HG02973 (cell line): ENCODE data around the gene CFAP251.

Experiments used
- ATAC-seq: cut with Tn5 transposase; IDR thresholded peaks from one replicate; pipeline ENCODE4 v1.9.1; 2021; ENCODE audit warnings: moderate library complexity; ENCODE audit not compliant: unreplicated experiment

The CFAP251 gene

DNA sequence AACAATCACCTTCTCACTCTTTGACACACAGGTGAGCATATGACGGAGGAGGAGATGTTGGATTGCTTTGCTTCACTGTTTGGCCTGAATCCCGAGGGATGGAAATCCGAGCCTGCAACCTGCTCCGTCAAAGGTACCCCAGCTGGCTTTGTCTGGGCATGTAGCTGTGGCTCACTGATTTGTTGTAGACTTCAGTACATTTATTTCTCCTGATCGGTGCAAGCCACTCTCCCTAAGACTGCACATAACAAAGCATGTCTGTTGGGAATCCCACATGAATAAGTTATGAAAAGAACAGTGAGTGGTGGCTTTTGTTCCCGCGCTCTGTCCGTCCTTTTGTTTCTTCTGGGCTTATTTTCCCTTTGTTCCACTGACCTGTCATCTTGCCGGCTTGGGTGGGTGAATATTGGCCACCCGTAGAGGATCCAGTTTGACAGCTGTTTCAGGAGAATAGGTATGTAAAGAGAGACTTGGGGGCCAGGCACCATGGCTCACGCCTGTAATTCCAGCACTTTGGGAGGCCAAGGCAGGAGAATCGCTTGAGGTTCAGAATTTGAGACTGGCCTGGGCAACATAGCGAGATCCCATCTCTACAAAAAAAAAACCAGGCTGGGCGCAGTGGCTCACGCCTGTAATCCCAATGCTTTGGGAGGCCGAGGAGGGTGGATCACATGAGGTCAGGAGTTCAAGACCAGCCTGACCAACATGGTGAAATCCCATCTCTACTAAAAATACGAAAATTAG, 83.2 kb downstream of the CFAP251 start:
- no peak for ATAC-seq

DNA sequence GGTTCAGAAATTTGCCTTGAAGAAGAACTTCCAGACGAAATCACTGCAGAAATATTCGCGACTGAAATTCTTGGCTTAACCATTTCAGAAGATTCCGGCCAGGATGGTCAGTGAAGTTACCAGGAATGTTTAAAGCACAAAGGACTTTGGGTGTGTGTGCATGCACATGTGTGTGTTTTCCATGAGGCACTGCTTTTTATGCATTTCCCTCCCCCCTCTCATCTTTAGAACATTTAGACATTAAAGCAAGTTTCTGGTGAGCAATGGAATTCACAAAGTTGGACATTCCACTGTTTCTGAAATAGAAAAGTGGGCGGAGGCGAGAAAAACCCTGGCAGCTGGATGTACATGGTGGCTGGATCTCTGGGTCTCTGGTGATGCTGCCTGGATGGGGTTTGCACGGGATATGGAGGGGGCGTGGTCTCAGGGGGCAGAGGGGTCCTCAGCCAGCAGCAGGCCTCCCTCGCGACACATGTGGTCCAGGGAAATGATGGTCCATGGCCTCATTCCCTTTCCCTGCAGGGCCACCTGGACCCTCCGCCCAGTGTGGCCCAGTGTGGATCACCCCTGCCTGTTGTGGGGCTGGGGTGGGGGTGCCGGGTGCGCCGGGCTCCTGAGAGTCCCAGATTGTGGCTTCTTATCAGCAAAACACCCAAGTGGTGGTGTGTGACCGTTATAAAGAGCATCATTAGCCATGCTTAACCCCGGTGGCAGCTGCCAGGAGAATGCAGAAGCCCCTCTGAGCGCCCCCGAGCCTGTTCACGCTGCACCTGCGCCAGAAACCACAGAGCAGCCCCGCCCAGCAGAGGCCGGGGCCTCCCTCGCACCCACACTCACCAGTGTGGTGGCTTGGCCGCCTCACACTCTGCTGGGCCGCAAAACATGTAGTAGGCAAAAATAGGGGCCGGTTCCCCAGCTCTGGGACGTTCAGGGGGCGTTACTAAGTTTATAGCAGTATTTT, 85.5 kb downstream of the CFAP251 start:
- ATAC-seq, result no peak

GRCh38 chr12:122004633-122005071, 86.3 kb downstream of the CFAP251 start:
- ATAC-seq, result no peak

- ATAC-seq, result no peak
Observed at GRCh38 chr12:122005252-122005776, 86.9 kb downstream of the CFAP251 start.

- ATAC-seq, result no peak
Observed at GRCh38 chr12:122006186-122006926, 88.0 kb downstream of the CFAP251 start.

- no peak for ATAC-seq
Observed at GRCh38 chr12:122009741-122010140, 91.3 kb downstream of the CFAP251 start.

- no peak for ATAC-seq
Observed at GRCh38 chr12:122012184-122012583, 93.8 kb downstream of the CFAP251 start.

- no peak for ATAC-seq
Observed at GRCh38 chr12:122013136-122013535, 94.7 kb downstream of the CFAP251 start.

- no peak for ATAC-seq
Observed at GRCh38 chr12:122013791-122014590, 95.6 kb downstream of the CFAP251 start.

DNA sequence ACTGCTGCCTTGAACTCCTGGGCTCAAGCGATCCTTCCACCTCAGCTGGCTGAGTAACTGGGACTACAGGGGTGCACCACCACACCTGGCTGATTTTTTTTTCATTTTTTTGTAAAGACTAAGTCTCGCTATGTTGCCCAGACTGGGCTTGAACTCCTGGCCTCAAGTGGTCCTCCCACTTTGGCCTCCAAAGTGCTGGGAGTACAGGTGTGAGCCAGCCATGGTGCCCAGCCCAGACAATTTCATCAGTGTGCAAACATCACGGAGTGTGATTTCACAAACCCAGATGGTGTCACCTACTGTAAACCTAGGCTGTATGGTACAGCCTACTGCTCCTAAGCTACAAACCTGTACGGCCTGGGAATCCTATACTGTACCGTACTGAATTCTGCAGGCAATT, 96.4 kb downstream of the CFAP251 start:
- ATAC-seq, result no peak

GRCh38 chr12:122018457-122018856, 100.1 kb downstream of the CFAP251 start:
- ATAC-seq, result no peak

GRCh38 chr12:122018937-122019336, 100.5 kb downstream of the CFAP251 start:
- ATAC-seq, result no peak

GRCh38 chr12:122020795-122021192, 102.4 kb downstream of the CFAP251 start:
- no peak for ATAC-seq

DNA sequence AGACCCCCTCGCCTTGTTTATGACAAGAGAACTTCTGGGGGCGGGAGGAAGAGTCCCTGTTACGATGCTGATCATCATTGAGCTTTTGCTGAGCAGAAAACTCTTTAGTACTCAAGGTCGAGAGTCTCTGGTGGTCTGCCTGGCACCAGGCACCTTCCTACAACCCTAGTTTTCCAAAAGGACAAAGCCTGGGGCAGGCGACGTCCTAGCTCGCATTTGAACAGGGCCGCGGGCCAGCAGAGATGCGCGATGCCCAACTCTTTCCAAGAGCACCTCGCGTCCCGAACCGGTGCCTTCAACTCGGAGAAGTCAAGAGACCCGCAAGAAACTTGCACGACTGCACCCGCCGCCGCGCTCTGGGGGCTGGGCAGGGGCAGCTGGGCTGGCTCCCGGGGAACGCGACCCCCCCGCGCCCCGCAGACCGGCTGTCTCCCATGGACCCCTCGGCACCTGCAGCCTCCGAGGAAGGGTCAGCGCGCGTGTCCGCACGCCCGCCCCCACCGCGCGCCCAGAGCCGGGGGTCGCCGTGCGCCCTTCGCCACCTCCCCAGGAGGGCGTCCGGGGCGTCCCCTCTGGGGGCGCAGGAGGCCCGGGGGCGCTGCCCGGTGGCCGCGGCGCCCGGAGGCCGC, 102.9 kb downstream of the CFAP251 start:
- ATAC-seq, result no peak

- ATAC-seq, result no peak
Observed at GRCh38 chr12:122021822-122022392, 103.5 kb downstream of the CFAP251 start, which contains the start of gene BCL7A. Gene BCL7A, plus strand, starts transcription at chr12:122021884. Its CDS starts 208 bp downstream, at chr12:122022092.

DNA sequence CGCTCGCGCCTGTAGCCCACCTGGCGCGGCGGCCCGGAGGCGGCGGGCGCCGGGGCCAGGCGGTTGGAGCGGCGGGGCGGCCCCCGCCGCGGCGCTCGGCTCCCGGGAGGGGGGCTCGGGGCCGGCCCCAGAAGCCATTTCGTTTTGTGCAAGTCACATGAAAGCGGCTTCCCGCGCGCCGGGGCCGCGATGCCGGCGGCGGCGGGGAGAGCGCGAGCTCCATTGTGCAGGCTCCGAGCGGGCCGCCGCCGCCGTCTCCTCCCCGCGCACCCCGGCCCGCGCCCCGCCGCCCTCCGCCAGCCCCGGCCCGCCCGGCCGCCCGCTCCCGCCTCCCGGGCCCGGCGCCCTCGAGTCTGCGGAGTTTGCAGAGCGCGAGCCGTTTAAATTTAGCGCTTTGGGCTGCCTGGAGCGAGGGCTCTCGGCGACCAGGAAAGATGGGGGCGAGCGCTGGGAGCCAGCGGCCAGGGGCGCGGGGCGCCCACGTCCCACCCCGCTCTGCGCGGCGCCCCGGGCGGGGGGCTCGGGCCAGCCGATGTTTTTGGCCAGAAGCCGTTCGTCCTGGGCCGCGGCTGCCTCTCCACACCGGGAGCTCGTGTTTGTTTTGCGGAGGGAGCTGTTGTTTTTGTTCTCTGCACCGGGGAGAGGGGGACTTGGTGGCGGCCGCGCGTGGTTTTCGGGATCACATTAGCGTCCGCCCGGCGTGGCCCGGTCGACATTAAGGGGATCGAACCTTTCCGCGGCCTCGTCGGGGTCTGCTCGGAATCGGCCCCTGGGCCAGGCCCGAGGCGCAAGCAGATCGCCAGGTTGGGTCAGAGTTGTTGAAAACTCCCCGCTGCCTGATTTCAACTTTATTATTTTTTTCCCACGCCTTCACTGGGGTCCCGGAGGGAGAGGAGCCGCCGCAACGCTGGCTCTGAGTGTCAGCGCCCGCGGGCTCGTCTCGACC, 104.3 kb downstream of the CFAP251 start:
- no peak for ATAC-seq

DNA sequence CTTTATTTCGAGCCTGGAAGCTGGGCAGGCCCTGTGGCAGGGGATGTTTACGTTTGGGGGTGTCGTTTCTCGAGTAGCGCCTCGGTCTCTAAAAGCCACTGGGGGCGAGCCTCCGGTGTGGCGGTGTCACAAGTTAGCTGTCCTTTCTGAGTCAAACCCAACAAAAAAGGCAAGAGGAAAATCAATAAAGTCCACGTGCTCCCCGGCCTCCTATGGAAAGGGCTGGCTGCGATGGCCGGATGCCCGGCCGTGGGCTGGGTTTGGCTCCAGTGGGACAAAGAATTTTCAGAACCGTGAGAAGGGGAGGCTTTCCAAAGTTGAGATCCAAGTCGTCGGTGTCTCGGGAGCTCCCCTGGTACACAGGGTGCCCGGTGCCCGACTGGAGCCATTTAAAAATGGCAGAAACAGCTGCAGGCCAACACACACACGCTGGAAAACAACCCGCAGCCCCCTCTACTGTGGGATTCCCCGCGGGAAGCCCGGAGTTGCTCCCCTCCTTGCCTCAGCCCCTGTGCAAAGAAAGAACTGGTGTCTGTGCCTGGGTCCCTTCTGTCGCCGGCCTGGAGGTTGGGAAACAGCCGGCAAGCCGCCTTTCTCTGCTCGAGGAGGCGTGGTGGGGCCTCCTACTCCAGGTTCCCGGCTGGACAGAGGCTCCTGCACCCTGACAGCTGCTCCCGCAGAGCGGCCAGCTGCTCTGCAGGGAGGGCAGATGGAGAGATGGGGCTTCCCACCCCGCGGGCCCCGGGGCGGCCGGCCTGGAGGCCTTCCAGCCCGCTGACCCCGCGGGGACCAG, 105.1 kb downstream of the CFAP251 start:
- ATAC-seq, result no peak
